ENCODE results near the gene SIGLEC1. TPM values are rescaled to one million over a fixed set of nuclear protein-coding genes. Genes with fewer than 3 reads are reported as not detected.

SIGLEC1 gene
- total RNA-seq, 1 donor from 2014 or later, result not detected

GRCh38 chr20:3739054-3739925, 26.9 kb upstream of the SIGLEC1 start:
- Mint-ChIP-seq H3K36me3 (no peaks in the 10 kb centered on the region), H3K27me3 (peaks cover 10% of the 10 kb centered on the region), H3K4me1 (ENCODE audit: unreplicated experiment) (peaks cover 30% of the 10 kb centered on the region), H3K27ac (no peak overlapping the region), H3K9me3 (no peaks in the 10 kb centered on the region), H3K4me3 (no peak overlapping the region)
- TF ChIP-seq CTCF (conservative IDR thresholded peaks at IDR 0.05), result no peak
- no peak for DNase-seq (ENCODE audit: extremely low spot score, unreplicated experiment)

GRCh38 chr20:3738111-3739053, 26.0 kb upstream of the SIGLEC1 start:
- DNase-seq (ENCODE audit: extremely low spot score, unreplicated experiment), result no peak
- H3K27me3 Mint-ChIP-seq, result peaks cover 4% of the 10 kb centered on the region
- no peak for TF ChIP-seq CTCF (conservative IDR thresholded peaks at IDR 0.05)
- no peak overlapping the region for H3K27ac Mint-ChIP-seq
- H3K4me3 Mint-ChIP-seq, result no peak overlapping the region
- peaks cover 30% of the 10 kb centered on the region for H3K4me1 Mint-ChIP-seq (ENCODE audit: unreplicated experiment)
- no peaks in the 10 kb centered on the region for H3K36me3 Mint-ChIP-seq
- no peaks in the 10 kb centered on the region for H3K9me3 Mint-ChIP-seq

GRCh38 chr20:3735768-3736167, 23.4 kb upstream of the SIGLEC1 start:
- TF ChIP-seq CTCF (conservative IDR thresholded peaks at IDR 0.05), result no peak
- no peak for DNase-seq (ENCODE audit: extremely low spot score, unreplicated experiment)
- Mint-ChIP-seq H3K9me3 (no peaks in the 10 kb centered on the region), H3K4me3 (no peak overlapping the region), H3K36me3 (no peaks in the 10 kb centered on the region), H3K27ac (no peak overlapping the region), H3K27me3 (peaks cover 19% of the 10 kb centered on the region), H3K4me1 (ENCODE audit: unreplicated experiment) (peaks cover 41% of the 10 kb centered on the region)

- Mint-ChIP-seq H3K4me1 (ENCODE audit: unreplicated experiment) (peaks cover 36% of the 10 kb centered on the region), H3K9me3 (no peaks in the 10 kb centered on the region), H3K36me3 (no peaks in the 10 kb centered on the region), H3K4me3 (no peak overlapping the region), H3K27me3 (peaks cover 27% of the 10 kb centered on the region), H3K27ac (no peak overlapping the region)
- DNase-seq (ENCODE audit: extremely low spot score, unreplicated experiment), result no peak
- TF ChIP-seq CTCF (conservative IDR thresholded peaks at IDR 0.05), result no peak
These were observed 21.9 kb upstream of the SIGLEC1 start for GRCh38 chr20:3734111-3734843.

Measured in type B pancreatic cell (in vitro differentiated cells).